HEK293 (cell line): Measurements from ENCODE around the gene SNCAIP.

Source experiments
- GLI4 ChIP-seq: fragments of 450-650 bp; formaldehyde crosslinking; IDR thresholded peaks from 2 replicates; pipeline ENCODE4 v1.5.1; 2016; ENCODE audit warnings: missing biosample characterization, missing genetic modification characterization
- REST ChIP-seq: fragments of 450-650 bp; formaldehyde crosslinking; IDR thresholded peaks from 2 replicates; pipeline ENCODE4 v1.5.1; 2016; ENCODE audit warnings: missing biosample characterization, missing genetic modification characterization
- TCF7L2 ChIP-seq: IDR thresholded peaks from 2 replicates; pipeline ENCODE4 v1.6.1; 2011; ENCODE audit warnings: low read depth, mild to moderate bottlenecking, inconsistent platforms, low read length, moderate library complexity, borderline replicate concordance
- ZNF138 ChIP-seq: fragments of 450-650 bp; formaldehyde crosslinking; IDR thresholded peaks from 2 replicates; pipeline ENCODE4 v1.5.1; 2016; ENCODE audit warnings: missing biosample characterization, missing genetic modification characterization, borderline replicate concordance
- ZNF266 ChIP-seq: fragments of 450-650 bp; formaldehyde crosslinking; IDR thresholded peaks from 2 replicates; pipeline ENCODE4 v1.5.1; 2016; ENCODE audit warnings: missing biosample characterization, missing genetic modification characterization, low read depth
- ZNF362 ChIP-seq: fragments of 450-650 bp; formaldehyde crosslinking; IDR thresholded peaks from 2 replicates; pipeline ENCODE4 v1.5.1; 2016; ENCODE audit warnings: missing biosample characterization, missing genetic modification characterization
- ZNF391 ChIP-seq: fragments of 450-650 bp; formaldehyde crosslinking; IDR thresholded peaks from 2 replicates; pipeline ENCODE4 v1.5.1; 2016; ENCODE audit warnings: low read depth, missing biosample characterization, missing genetic modification characterization, borderline replicate concordance
- ZNF423 ChIP-seq: fragments of 450-650 bp; formaldehyde crosslinking; IDR thresholded peaks from 2 replicates; pipeline ENCODE4 v1.5.1; 2016; ENCODE audit warnings: missing biosample characterization, missing genetic modification characterization
- ZNF664 ChIP-seq: fragments of 450-650 bp; formaldehyde crosslinking; IDR thresholded peaks from 2 replicates; pipeline ENCODE4 v1.5.1; 2016; ENCODE audit warnings: missing biosample characterization, missing genetic modification characterization
- ZSCAN18 ChIP-seq: fragments of 450-650 bp; formaldehyde crosslinking; IDR thresholded peaks from 2 replicates; pipeline ENCODE4 v1.5.1; 2016; ENCODE audit warnings: missing biosample characterization, missing genetic modification characterization
- TF ChIP-seq, protein P1 (sequence below): fragments of 450-650 bp; formaldehyde crosslinking; IDR thresholded peaks from 2 replicates; pipeline ENCODE4 v1.5.1; 2016; ENCODE audit warnings: missing biosample characterization, missing genetic modification characterization
- TF ChIP-seq, protein P2 (sequence below): fragments of 450-650 bp; formaldehyde crosslinking; IDR thresholded peaks from 2 replicates; pipeline ENCODE4 v1.5.1; 2017; ENCODE audit warnings: missing biosample characterization, missing genetic modification characterization
- TF ChIP-seq, protein P3 (sequence below): fragments of 450-650 bp; formaldehyde crosslinking; IDR thresholded peaks from 2 replicates; pipeline ENCODE4 v1.5.1; 2016; ENCODE audit warnings: missing biosample characterization, missing genetic modification characterization

DNA sequence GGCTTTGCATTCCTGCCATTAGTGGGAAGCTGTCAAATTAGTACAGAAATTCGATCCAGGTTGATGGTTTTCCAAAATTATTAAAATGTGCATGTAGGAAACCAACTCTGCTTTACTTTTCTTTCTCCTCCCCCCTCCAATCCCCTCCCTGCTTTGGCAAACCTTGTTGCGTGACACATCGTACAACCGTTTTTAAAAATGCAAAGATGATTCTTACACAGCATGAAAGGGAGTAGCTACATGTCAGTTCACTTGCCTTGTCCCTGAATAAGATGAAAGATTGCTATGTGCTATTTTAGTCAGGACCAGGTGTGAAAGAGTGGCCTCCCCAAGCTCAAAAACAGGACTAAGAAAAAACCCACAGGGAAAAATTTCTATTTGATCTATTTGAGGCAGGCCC lies 11.7 kb downstream of the SNCAIP start:
- TF ChIP-seq, protein P1, sequence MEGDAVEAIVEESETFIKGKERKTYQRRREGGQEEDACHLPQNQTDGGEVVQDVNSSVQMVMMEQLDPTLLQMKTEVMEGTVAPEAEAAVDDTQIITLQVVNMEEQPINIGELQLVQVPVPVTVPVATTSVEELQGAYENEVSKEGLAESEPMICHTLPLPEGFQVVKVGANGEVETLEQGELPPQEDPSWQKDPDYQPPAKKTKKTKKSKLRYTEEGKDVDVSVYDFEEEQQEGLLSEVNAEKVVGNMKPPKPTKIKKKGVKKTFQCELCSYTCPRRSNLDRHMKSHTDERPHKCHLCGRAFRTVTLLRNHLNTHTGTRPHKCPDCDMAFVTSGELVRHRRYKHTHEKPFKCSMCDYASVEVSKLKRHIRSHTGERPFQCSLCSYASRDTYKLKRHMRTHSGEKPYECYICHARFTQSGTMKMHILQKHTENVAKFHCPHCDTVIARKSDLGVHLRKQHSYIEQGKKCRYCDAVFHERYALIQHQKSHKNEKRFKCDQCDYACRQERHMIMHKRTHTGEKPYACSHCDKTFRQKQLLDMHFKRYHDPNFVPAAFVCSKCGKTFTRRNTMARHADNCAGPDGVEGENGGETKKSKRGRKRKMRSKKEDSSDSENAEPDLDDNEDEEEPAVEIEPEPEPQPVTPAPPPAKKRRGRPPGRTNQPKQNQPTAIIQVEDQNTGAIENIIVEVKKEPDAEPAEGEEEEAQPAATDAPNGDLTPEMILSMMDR (tag by site-specific recombination): no peak
- no peak for TF ChIP-seq GLI4 (tag by site-specific recombination)
- TF ChIP-seq ZNF664 (tag by site-specific recombination): no peak
- TF ChIP-seq, protein P2, sequence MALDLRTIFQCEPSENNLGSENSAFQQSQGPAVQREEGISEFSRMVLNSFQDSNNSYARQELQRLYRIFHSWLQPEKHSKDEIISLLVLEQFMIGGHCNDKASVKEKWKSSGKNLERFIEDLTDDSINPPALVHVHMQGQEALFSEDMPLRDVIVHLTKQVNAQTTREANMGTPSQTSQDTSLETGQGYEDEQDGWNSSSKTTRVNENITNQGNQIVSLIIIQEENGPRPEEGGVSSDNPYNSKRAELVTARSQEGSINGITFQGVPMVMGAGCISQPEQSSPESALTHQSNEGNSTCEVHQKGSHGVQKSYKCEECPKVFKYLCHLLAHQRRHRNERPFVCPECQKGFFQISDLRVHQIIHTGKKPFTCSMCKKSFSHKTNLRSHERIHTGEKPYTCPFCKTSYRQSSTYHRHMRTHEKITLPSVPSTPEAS (tag by site-specific recombination): no peak
- no peak for TF ChIP-seq ZNF138
- no peak for TF ChIP-seq ZNF423 (tag by site-specific recombination)
- no peak for TF ChIP-seq ZNF362
- no peak for TF ChIP-seq ZSCAN18 (tag by site-specific recombination)
- TF ChIP-seq TCF7L2: no peak
- no peak for TF ChIP-seq ZNF266 (tag by site-specific recombination)
- TF ChIP-seq, protein P3, sequence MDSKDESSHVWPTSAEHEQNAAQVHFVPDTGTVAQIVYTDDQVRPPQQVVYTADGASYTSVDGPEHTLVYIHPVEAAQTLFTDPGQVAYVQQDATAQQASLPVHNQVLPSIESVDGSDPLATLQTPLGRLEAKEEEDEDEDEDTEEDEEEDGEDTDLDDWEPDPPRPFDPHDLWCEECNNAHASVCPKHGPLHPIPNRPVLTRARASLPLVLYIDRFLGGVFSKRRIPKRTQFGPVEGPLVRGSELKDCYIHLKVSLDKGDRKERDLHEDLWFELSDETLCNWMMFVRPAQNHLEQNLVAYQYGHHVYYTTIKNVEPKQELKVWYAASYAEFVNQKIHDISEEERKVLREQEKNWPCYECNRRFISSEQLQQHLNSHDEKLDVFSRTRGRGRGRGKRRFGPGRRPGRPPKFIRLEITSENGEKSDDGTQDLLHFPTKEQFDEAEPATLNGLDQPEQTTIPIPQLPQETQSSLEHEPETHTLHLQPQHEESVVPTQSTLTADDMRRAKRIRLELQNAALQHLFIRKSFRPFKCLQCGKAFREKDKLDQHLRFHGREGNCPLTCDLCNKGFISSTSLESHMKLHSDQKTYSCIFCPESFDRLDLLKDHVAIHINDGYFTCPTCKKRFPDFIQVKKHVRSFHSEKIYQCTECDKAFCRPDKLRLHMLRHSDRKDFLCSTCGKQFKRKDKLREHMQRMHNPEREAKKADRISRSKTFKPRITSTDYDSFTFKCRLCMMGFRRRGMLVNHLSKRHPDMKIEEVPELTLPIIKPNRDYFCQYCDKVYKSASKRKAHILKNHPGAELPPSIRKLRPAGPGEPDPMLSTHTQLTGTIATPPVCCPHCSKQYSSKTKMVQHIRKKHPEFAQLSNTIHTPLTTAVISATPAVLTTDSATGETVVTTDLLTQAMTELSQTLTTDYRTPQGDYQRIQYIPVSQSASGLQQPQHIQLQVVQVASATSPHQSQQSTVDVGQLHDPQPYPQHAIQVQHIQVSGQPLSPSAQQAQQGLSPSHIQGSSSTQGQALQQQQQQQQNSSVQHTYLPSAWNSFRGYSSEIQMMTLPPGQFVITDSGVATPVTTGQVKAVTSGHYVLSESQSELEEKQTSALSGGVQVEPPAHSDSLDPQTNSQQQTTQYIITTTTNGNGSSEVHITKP (tag by site-specific recombination): no peak
- no peak for TF ChIP-seq REST (tag by site-specific recombination)
- TF ChIP-seq ZNF391 (tag by site-specific recombination): no peak
